Endodermal cell (in vitro differentiated cells): Measurements from ENCODE around the gene SBSN. TPM values are rescaled to one million over a fixed set of nuclear protein-coding genes. Genes with fewer than 3 reads are reported as not detected.

Experiments used
- DNase-seq: peaks from one replicate; pipeline ENCODE4 v3.0.0-alpha.2; 2017
- H3K27ac ChIP-seq: 2 replicates; pipeline ENCODE4 v1.5.1; 2013; ENCODE audit warnings: mild to moderate bottlenecking, low read depth, low read length, moderate library complexity
- H3K27me3 ChIP-seq: 2 replicates; pipeline ENCODE4 v1.6.1; 2013; ENCODE audit warnings: mild to moderate bottlenecking, low read length, moderate library complexity; ENCODE audit not compliant: insufficient read depth, control insufficient read depth, poor library complexity, severe bottlenecking
- H3K36me3 ChIP-seq: 2 replicates; pipeline ENCODE4 v1.7.0; 2013; ENCODE audit warnings: mild to moderate bottlenecking, low read length, moderate library complexity; ENCODE audit not compliant: control insufficient read depth, insufficient read depth
- H3K4me1 ChIP-seq: one replicate; pipeline ENCODE4 v1.7.0; 2013; ENCODE audit warnings: low read length; ENCODE audit not compliant: control insufficient read depth, insufficient read depth
- H3K4me3 ChIP-seq: 2 replicates; pipeline ENCODE4 v1.5.1; 2013; ENCODE audit warnings: mild to moderate bottlenecking, low read length, moderate library complexity
- H3K9ac ChIP-seq: 2 replicates; pipeline ENCODE4 v1.6.1; 2013; ENCODE audit warnings: mild to moderate bottlenecking, low read length, moderate library complexity; ENCODE audit not compliant: poor library complexity, severe bottlenecking; ENCODE audit errors: extremely low read depth
- H3K9me3 ChIP-seq: 2 replicates; pipeline ENCODE4 v1.6.1; 2013; ENCODE audit warnings: mild to moderate bottlenecking, low read length, moderate library complexity; ENCODE audit not compliant: control insufficient read depth
- H3K27ac Mint-ChIP-seq: 2 replicates; pipeline ENCODE4 v1.8.0; 2020; ENCODE audit warnings: mixed read lengths
- H3K27me3 Mint-ChIP-seq: 2 replicates; pipeline ENCODE4 v1.8.0; 2021; ENCODE audit warnings: mild to moderate bottlenecking, mixed read lengths; ENCODE audit not compliant: insufficient read depth
- H3K36me3 Mint-ChIP-seq: 2 replicates; pipeline ENCODE4 v1.8.0; 2020; ENCODE audit warnings: low read depth, mixed read lengths
- H3K4me1 Mint-ChIP-seq: 2 replicates; pipeline ENCODE4 v1.8.0; 2020; ENCODE audit warnings: mixed read lengths
- H3K4me3 Mint-ChIP-seq: 2 replicates; pipeline ENCODE4 v1.8.0; 2020; ENCODE audit warnings: mild to moderate bottlenecking, moderate library complexity, mixed read lengths
- H3K9me3 Mint-ChIP-seq: 2 replicates; pipeline ENCODE4 v1.8.0; 2020; ENCODE audit warnings: mild to moderate bottlenecking, mixed read lengths
- WGBS, 2 experiments: methylation state at CpG; one replicate each; pipeline versions ENCODE4 v1.1.5 to v1.1.7; 2013; ENCODE audit warnings: missing lambda C conversion rate in 2 of 2, mixed read lengths in 1 of 2; ENCODE audit not compliant: insufficient coverage in 1 of 2, insufficient read length in 1 of 2; 5-methylcytosine and 5-hydroxymethylcytosine counted together
- total RNA-seq, 2 donors: library from RNA; stranded (reverse); fragmentation: NEBNext Ultra II Directional in 1 of 2; extraction: Animal tissue kit (Norgen Biotek cat#: 25700) in 1 of 2; gene quantifications; 2 replicates in 1 of 2; 3 replicates in 1 of 2; pipeline ENCODE4 v1.2.1, GENCODE V29; 2021
- TF ChIP-seq, protein P1 (sequence below): fragments of 200-600 bp; sonication (generic); conservative IDR thresholded peaks from 2 replicates; pipeline ENCODE4 v1.5.0; 2021; ENCODE audit warnings: antibody characterized with exemption, mild to moderate bottlenecking

Gene SBSN
- total RNA-seq, 2 donors from 2014 or later = not detected

- Histone ChIP-seq H3K27ac (no peak overlapping the region), H3K9me3 (no peaks in the 10 kb centered on the region), H3K4me3 (no peak overlapping the region), H3K4me1 (peaks cover 8% of the 10 kb centered on the region), H3K36me3 (peaks cover 21% of the 10 kb centered on the region), H3K9ac (no peak overlapping the region), H3K27me3 (peaks cover 2% of the 10 kb centered on the region)
- Mint-ChIP-seq H3K27me3 (peaks cover 25% of the 10 kb centered on the region), H3K27ac (no peak overlapping the region), H3K4me1 (peaks cover 12% of the 10 kb centered on the region), H3K9me3 (no peaks in the 10 kb centered on the region), H3K36me3 (peaks cover 27% of the 10 kb centered on the region), H3K4me3 (no peak overlapping the region)
- 92 to 95% methylated on average over 13 to 21 of the region's 21 CpGs for WGBS, 2 experiments
- TF ChIP-seq, protein P1, sequence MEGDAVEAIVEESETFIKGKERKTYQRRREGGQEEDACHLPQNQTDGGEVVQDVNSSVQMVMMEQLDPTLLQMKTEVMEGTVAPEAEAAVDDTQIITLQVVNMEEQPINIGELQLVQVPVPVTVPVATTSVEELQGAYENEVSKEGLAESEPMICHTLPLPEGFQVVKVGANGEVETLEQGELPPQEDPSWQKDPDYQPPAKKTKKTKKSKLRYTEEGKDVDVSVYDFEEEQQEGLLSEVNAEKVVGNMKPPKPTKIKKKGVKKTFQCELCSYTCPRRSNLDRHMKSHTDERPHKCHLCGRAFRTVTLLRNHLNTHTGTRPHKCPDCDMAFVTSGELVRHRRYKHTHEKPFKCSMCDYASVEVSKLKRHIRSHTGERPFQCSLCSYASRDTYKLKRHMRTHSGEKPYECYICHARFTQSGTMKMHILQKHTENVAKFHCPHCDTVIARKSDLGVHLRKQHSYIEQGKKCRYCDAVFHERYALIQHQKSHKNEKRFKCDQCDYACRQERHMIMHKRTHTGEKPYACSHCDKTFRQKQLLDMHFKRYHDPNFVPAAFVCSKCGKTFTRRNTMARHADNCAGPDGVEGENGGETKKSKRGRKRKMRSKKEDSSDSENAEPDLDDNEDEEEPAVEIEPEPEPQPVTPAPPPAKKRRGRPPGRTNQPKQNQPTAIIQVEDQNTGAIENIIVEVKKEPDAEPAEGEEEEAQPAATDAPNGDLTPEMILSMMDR = no peak
- no peak for DNase-seq
Measured at GRCh38 chr19:35551091-35551810, 23.1 kb upstream of the SBSN start.

- H3K9ac ChIP-seq = no peak overlapping the region
- peaks cover 14% of the 10 kb centered on the region for H3K4me1 Mint-ChIP-seq
- H3K4me1 ChIP-seq = peaks cover 10% of the 10 kb centered on the region
- H3K27ac Mint-ChIP-seq = no peak overlapping the region
- peaks cover 27% of the 10 kb centered on the region for H3K36me3 Mint-ChIP-seq
- no peak overlapping the region for H3K27ac ChIP-seq
- H3K27me3 Mint-ChIP-seq = peaks cover 15% of the 10 kb centered on the region
- no peaks in the 10 kb centered on the region for H3K27me3 ChIP-seq
- H3K9me3 Mint-ChIP-seq = no peaks in the 10 kb centered on the region
- no peak for DNase-seq
- TF ChIP-seq, protein P1 = no peak
- H3K4me3 Mint-ChIP-seq = no peak overlapping the region
- H3K36me3 ChIP-seq = peaks cover 21% of the 10 kb centered on the region
- WGBS, 2 experiments = 93 to 97% methylated on average over 14 to 15 of the region's 15 CpGs
- no peak overlapping the region for H3K4me3 ChIP-seq
- H3K9me3 ChIP-seq = no peaks in the 10 kb centered on the region
Measured at GRCh38 chr19:35549879-35550523, 21.9 kb upstream of the SBSN start.

- Histone ChIP-seq H3K9ac (no peak overlapping the region), H3K36me3 (peaks cover 21% of the 10 kb centered on the region), H3K9me3 (no peaks in the 10 kb centered on the region), H3K4me1 (peaks cover 10% of the 10 kb centered on the region), H3K27me3 (no peaks in the 10 kb centered on the region), H3K4me3 (no peak overlapping the region), H3K27ac (no peak overlapping the region)
- peak; percentile 88 for DNase-seq
- Mint-ChIP-seq H3K36me3 (peaks cover 30% of the 10 kb centered on the region), H3K27ac (peak overlapping the region; percentile 36), H3K4me3 (no peak overlapping the region), H3K9me3 (no peaks in the 10 kb centered on the region), H3K27me3 (peaks cover 7% of the 10 kb centered on the region), H3K4me1 (peaks cover 20% of the 10 kb centered on the region)
- 25 to 37% methylated on average over 5 to 6 of the region's 6 CpGs for WGBS, 2 experiments
- TF ChIP-seq, protein P1 = peak; percentile 88
Measured at GRCh38 chr19:35549174-35549788, 21.2 kb upstream of the SBSN start.
